Parathyroid adenoma (tissue), 2 donors: ENCODE results near the gene BSPRY.

Experiments
- H2AFZ ChIP-seq: fragments of 300-600 bp; sonication (generic); one replicate; pipeline ENCODE4 v1.7.0; 2017; ENCODE audit warnings: antibody characterized with exemption, mild to moderate bottlenecking
- H3K27ac ChIP-seq: fragments of 300-600 bp; sonication (generic); one replicate; pipeline ENCODE4 v1.7.0; 2017
- H3K27me3 ChIP-seq: fragments of 300-600 bp; sonication (generic); one replicate; pipeline ENCODE4 v1.7.0; 2017; ENCODE audit warnings: low read length; ENCODE audit not compliant: control insufficient read depth, insufficient read depth
- H3K36me3 ChIP-seq: fragments of 300-600 bp; sonication (generic); one replicate; pipeline ENCODE4 v1.7.0; 2017; ENCODE audit warnings: low read length; ENCODE audit not compliant: control insufficient read depth, insufficient read depth
- H3K4me1 ChIP-seq: fragments of 300-600 bp; sonication (generic); one replicate; pipeline ENCODE4 v1.7.0; 2017; ENCODE audit warnings: control low read depth
- H3K4me2 ChIP-seq: fragments of 300-600 bp; sonication (generic); one replicate; pipeline ENCODE4 v1.7.0; 2017; ENCODE audit warnings: low read length
- H3K4me3 ChIP-seq: fragments of 300-600 bp; sonication (generic); one replicate; pipeline ENCODE4 v1.7.0; 2017; ENCODE audit warnings: low read depth, low read length
- H3K79me2 ChIP-seq: fragments of 300-600 bp; sonication (generic); one replicate; pipeline ENCODE4 v1.7.0; 2017; ENCODE audit warnings: control low read depth
- H3K9ac ChIP-seq: fragments of 300-600 bp; sonication (generic); one replicate; pipeline ENCODE4 v1.7.0; 2017; ENCODE audit warnings: mild to moderate bottlenecking
- H3K9me3 ChIP-seq: fragments of 300-600 bp; sonication (generic); one replicate; pipeline ENCODE4 v1.7.0; 2017; ENCODE audit warnings: low read length; ENCODE audit not compliant: control insufficient read depth
- CTCF ChIP-seq: fragments of 300-600 bp; sonication (generic); IDR thresholded peaks from one replicate; pipeline ENCODE4 v1.7.0; 2017; ENCODE audit warnings: antibody characterized with exemption, mild to moderate bottlenecking
- donor health status: primary hyperparathyroidism.

Gene BSPRY

DNA sequence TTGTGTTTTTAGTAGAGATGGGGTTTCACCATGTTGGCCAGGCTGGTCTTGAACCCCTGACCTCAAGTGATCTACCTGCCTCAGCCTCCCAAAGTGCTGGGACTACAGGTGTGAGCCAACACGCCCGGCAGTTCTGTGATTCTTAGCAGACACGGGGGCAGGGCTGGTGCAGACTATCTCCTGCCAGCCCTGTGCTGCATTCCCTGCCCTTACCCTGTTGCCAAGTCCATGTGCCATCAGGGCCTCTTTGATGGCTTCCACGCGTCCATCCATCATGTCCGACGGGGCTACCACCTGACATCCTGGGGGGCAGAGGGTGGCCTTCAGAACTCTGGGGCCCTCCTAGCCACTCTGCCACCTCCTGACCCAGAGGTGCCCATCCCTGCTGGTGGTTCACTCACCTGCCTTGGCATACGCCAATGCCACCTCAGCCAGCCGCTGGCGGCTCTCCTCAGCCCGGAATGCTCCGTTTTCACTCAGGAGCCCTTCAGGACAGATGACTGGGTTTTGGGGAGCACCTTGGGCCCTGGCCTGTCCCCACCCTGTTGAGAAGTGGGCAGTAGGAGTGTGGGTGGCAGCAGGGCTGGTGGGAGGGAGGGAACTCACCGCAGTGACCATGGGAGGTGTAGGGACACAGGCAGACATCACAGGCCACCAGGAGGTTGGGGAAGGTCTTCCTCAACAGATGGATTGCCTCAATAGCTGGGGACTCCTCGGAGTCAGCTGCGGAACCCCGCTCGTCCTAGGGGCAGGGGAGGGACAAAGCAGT lies 41.0 kb downstream of the BSPRY start:
- H3K27me3 ChIP-seq = no peaks in the 10 kb centered on the region
- TF ChIP-seq CTCF = no peak
- H3K4me1 ChIP-seq = no peaks in the 10 kb centered on the region
- no peak overlapping the region for H3K4me2 ChIP-seq
- no peaks in the 10 kb centered on the region for H3K9me3 ChIP-seq
- no peaks in the 10 kb centered on the region for H3K79me2 ChIP-seq
- no peak overlapping the region for H3K4me3 ChIP-seq
- H3K36me3 ChIP-seq = no peaks in the 10 kb centered on the region
- no peak overlapping the region for H3K27ac ChIP-seq
- H3K9ac ChIP-seq = no peak overlapping the region
- H2AFZ ChIP-seq = no peak overlapping the region

- H3K9ac ChIP-seq = no peak overlapping the region
- TF ChIP-seq CTCF = no peak
- H3K4me3 ChIP-seq = no peak overlapping the region
- no peak overlapping the region for H3K27ac ChIP-seq
- H3K4me2 ChIP-seq = no peak overlapping the region
- H3K4me1 ChIP-seq = no peaks in the 10 kb centered on the region
- H3K36me3 ChIP-seq = no peaks in the 10 kb centered on the region
- H2AFZ ChIP-seq = no peak overlapping the region
- no peaks in the 10 kb centered on the region for H3K27me3 ChIP-seq
- no peaks in the 10 kb centered on the region for H3K9me3 ChIP-seq
- H3K79me2 ChIP-seq = no peaks in the 10 kb centered on the region
Observed at GRCh38 chr9:113391917-113392316, 42.6 kb downstream of the BSPRY start.

GRCh38 chr9:113393281-113393680 lies 43.9 kb downstream of the BSPRY start:
- Histone ChIP-seq H3K9me3 (no peaks in the 10 kb centered on the region), H3K4me1 (no peaks in the 10 kb centered on the region), H2AFZ (no peak overlapping the region), H3K4me3 (no peak overlapping the region), H3K36me3 (no peaks in the 10 kb centered on the region), H3K4me2 (no peak overlapping the region), H3K9ac (no peak overlapping the region), H3K79me2 (no peaks in the 10 kb centered on the region), H3K27ac (no peak overlapping the region), H3K27me3 (no peaks in the 10 kb centered on the region)
- no peak for TF ChIP-seq CTCF

- Histone ChIP-seq H3K4me1 (no peaks in the 10 kb centered on the region), H3K9me3 (no peaks in the 10 kb centered on the region), H3K79me2 (peaks cover 3% of the 10 kb centered on the region), H3K36me3 (no peaks in the 10 kb centered on the region), H3K27ac (no peak overlapping the region), H3K4me3 (no peak overlapping the region), H3K4me2 (no peak overlapping the region), H3K27me3 (no peaks in the 10 kb centered on the region), H3K9ac (no peak overlapping the region), H2AFZ (no peak overlapping the region)
- TF ChIP-seq CTCF = no peak
Observed at GRCh38 chr9:113395000-113395861, 45.9 kb downstream of the BSPRY start.
